Stimulated activated CD8-positive, alpha-beta memory T cell treated with anti-CD3 and anti-CD28 coated beads, Interleukin-7, amount 100 ng/mL, for 24 hours (primary cell): ENCODE measurements around the gene NRBF2.

Experiments
- DNase-seq: peaks from one replicate; pipeline ENCODE4 v3.0.0-alpha.2; 2020; ENCODE audit warnings: low read depth

NRBF2 gene

GRCh38 chr10:63164166-63164623, 31.1 kb downstream of the NRBF2 start:
- DNase-seq = no peak

- no peak for DNase-seq
Measured at GRCh38 chr10:63165249-63165648, 32.1 kb downstream of the NRBF2 start.

DNA sequence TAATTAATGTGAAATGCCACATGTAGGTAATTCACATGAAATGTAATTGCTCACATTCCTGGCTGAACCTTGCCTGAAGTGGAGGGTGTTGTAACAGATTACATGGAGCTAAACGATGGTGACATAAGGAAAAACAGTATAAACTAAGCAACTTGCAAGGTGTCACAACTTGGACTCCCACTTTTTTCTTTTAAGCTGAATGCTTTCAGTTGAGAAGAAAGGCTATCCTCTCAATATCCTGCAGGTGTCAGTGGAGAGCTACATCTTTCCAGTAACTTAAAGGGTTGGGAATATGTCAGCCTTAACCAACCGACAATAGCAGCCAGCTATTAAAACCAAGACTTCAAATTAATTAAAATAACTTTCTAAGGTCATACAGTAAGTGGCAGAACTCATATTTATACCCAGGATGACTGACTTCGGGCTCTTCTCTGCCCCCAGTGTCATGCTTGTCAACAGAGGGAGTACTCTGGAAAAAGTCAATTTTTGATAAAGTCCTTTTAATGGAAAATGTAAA, 33.7 kb downstream of the NRBF2 start:
- no peak for DNase-seq

DNA sequence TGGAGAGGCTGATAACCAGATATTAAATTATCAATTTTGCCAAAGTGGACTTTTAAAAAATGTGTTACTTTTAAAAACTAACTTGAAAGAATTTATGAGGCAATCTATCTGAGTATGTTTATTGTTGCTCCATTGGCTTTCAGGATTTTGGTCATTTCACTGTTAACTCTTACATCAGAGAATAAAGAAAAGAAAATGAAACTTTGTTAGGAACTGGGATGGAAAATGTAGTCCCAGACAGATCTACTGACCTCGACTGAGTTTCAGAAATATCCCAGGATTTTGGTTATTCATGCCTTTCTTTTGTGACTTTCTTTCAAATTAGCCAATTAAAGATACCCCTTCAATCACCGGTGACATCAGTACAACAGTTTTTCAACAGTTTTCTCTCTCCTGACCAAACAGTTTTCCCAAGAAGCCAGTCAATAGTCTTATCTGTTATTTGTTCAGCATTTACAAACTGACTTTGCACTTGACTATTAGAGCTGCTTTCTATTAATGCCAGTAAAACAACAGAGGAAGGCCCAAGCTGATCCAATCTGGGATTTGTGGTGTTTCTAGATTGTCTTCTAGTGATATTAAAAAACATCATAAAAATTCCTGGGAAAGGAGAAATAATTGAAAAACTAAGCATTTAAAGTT, 35.8 kb downstream of the NRBF2 start:
- DNase-seq = no peak

DNA sequence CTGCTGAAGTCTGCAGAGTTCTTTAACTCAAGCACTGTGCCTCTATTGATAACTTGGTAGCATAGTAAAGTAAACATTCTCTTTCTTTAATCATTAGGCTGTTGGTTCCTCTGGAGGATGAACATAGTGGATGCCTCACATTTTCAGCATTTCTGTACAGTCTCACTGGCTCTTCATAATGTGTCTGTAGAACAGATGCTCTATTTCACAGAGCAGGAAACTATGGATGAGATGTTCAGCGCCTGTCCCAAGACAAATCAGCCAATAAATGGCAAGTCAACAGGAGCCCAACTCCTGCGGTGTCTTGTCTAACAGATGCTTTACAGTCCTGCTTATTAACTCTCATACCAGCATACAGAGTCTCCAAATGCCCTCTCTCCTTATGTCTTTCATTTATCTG, 36.5 kb downstream of the NRBF2 start:
- no peak for DNase-seq

DNA sequence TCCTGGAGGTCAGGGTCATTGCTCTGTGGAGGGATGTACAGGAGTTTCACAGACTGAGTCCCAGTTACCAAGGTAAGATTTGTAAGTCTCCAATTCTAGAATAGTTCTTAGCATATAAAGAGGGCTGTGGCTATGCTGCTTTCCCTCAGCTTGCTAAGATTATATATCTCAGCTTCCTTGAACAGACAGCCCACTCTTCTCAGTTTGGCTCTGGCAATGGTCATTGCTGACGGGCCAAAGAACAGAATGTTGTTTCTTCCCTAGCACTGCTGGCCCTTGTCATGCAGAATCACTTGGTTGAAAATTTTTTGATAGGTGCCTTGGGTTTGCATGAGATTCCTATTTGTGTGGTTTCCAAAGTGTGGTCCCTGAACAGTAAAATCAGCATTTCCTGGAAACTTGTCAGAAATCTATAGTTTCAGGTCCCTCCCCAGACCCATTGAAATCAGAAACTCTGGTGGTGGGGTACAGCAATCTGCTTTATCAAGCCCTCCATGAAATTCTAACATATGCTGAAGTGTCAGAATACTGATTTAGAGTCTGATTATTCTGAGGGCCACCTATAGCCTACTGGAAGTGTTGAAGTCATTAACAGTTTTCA, 38.2 kb downstream of the NRBF2 start:
- no peak for DNase-seq

GRCh38 chr10:63171926-63172325, 38.8 kb downstream of the NRBF2 start:
- no peak for DNase-seq

DNA sequence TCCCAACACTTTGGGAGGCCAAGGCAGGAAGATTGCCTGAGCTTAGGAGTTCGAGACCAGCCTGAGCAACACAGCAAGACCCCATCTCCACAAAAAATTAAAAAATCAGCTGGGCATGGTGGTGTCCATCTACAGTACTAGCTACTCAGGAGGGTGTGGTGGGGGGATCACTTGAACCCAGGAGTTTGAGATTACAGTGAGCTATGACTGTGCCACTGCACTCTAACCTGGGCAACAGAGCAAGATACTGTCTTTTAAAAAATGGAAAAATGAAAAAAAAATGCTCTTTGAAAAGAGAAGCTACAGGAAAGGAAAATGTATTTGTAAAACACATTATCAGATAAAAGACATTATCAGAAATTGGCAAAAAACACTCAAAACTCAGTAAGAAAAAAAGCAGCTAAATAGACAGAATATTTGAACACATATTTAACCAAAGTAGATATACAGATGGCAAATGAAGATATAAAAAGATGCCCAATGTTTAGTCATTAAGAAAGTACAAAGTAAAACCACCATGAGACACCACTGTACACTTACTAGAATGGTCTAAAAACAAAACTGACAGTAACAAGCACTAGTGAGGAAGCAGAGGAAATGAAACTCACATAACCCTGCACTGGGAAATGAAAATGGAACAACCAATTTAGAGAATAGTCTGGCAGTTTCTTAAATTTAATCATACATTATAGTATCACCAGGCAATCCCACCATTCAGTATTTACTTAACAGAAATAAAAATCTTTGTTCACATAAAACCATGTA, 40.5 kb downstream of the NRBF2 start:
- no peak for DNase-seq

DNA sequence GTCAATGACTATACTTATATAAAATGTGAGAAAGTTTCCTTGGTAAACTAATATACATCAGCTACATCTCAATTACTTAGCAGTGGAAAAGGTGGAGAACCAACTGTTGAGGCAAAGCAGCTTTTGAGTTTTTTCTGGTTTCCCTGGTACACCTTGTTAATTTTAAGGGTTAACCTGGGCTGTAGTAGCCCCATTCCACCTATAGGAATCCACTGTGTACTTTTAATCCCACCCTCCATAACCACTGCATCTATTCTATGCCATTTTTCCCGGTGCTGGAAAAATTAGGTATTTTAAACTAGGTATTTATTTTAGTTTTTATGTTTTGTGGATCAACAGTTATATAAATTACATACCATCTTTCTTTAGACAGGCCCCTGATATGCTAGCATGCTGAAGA, 42.4 kb downstream of the NRBF2 start:
- no peak for DNase-seq

GRCh38 chr10:63192826-63193225, 59.7 kb downstream of the NRBF2 start:
- no peak for DNase-seq

- DNase-seq = no peak
Measured at GRCh38 chr10:63197344-63198092, 64.4 kb downstream of the NRBF2 start.

GRCh38 chr10:63199716-63200115, 66.6 kb downstream of the NRBF2 start:
- DNase-seq = no peak

GRCh38 chr10:63200431-63200830, 67.3 kb downstream of the NRBF2 start:
- no peak for DNase-seq

GRCh38 chr10:63201118-63201517, 68.0 kb downstream of the NRBF2 start:
- DNase-seq = no peak
